Activated CD4-positive, alpha-beta T cell treated with anti-CD3 and anti-CD28 coated beads, Interleukin-2, amount 50 U/mL, for 1 hour (primary cell): Measurements from ENCODE around the gene KIAA0513.
"Not testable (repeated sequence)": the region's sequence is repeated elsewhere in the genome, so short reads cannot be mapped to it uniquely, and the experiment has no call there.

ENCODE experiments used
- DNase-seq: peaks from one replicate; pipeline ENCODE4 v3.0.0-alpha.2; 2020

KIAA0513 gene

GRCh38 chr16:85093705-85094104 is 66.1 kb downstream of the KIAA0513 start:
- DNase-seq: no peak

- no peak for DNase-seq
Measured at GRCh38 chr16:85094176-85094805, 66.7 kb downstream of the KIAA0513 start.

DNA sequence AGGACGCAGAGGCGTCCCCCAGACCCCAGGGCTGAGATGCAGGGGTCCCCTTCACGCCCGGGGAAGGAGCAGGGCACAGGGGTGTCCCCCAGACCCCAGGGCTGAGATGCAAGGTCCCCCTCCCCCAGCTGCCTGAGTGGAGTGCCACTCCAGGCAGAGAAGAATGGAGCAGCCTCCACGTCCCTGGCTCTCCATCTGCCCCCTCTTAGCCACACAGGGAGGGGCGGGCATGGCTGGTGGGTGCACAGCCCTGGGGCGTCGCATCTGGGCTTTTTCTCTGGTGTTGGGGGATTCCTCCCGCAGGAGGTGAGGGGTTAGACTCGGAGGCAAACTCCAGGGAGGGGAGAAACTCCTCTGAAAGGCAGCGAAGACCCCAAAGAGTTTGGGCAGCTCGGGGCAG is 67.2 kb downstream of the KIAA0513 start:
- DNase-seq: no peak

- DNase-seq: no peak
Measured at GRCh38 chr16:85096921-85097320, 69.3 kb downstream of the KIAA0513 start.

GRCh38 chr16:85098565-85098964 is 71.0 kb downstream of the KIAA0513 start:
- no peak for DNase-seq

GRCh38 chr16:85100265-85100664 is 72.7 kb downstream of the KIAA0513 start:
- DNase-seq: no peak

DNA sequence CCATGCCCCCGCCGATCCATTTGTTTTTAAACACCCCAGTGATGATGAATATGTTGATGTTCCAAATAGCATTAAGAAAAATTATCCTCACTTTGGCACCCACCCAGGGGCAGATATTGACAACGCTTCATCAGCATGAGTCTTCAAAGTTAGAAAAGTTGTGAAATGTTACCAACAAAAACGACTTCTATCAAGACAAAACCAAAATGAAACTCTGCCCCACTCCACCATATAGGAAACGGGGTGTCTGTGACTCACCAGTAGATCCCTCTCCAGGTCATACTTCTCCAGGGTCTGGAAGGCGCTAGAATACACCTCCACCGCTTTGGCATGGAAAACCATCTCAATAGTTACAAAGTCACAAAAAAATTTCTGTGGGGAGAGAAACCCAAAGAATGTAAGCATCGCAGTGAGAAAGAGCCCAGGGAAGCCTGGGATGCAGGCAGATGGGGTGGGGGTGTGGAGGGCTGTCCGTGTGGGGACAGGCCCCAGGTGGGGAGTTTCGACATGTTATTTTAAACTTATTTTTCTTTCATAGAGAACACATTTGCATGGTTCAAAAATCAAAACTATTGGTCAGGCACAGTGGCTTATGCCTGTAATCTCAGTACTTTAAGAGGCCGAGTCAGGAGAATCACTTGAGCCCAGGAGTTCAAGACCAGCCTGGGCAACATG is 74.5 kb downstream of the KIAA0513 start:
- DNase-seq: no peak

- no peak for DNase-seq
Measured at GRCh38 chr16:85103114-85104079, 75.8 kb downstream of the KIAA0513 start.

DNA sequence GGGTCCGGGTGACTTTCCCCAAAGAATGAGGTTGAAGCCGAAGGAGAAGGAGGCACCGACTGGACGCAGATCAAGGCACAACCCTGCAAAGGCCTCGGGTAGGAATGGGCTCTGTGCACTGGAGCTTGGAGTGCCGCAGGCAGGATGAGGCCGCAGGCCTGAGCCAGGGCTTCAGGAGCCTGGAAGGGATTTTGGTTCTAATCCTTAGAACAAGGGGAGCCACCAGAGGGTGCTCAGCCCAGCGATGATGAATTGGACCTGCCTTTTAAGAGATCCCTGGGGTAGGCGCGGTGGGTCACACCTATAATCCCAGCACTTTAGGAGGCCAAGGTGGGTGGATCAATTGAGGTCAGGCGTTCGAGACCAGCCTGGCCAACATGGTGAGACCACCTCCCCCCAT is 76.6 kb downstream of the KIAA0513 start:
- no peak for DNase-seq

DNA sequence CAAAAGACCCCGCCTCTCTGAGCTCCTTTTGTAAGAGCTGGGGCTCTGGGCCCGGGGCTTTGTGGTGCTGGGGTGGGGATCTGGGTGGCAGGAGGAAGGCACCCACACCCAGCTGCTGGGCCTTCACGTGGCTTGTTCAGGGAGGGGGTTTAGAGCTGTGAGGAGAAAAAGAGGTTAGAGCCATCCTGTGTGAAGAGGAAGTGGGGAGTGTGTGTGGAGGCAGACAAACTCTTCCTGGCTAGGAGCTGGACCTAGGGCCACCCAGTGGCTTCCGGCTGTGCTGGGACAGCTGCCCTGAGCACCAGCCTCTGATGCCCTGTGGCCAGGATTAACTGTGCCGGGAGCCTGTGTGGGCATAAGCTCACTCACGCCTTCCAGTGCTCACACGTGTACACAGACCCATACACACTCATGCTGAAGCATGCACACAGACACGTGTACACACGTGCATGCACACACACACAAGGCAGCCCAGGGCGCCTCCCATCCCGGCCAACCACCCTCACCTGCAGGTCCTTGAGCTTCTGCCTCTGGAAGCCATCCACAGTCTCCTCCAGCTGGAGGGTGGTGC is 77.3 kb downstream of the KIAA0513 start:
- no peak for DNase-seq

GRCh38 chr16:85105475-85105874 is 77.9 kb downstream of the KIAA0513 start:
- DNase-seq: no peak

DNA sequence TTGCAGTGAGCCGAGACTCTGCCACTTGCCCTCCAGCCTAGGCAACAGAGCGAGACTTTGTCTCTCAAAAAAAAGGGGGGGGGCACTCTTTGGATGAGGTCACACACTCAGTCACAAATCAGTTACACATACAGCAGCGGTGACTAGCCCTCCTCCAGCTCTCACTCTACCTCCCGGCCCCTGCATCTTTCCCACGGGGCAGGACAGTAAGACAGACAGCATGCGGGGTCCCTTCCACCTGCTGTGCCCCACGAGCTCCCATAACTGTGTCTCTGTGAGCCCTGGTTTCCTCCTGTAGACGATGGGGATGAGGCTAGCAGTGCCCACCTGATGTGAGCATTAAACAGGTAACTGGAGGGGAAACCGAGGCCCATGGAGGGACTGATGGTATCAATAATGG is 79.5 kb downstream of the KIAA0513 start:
- DNase-seq: no peak

- DNase-seq: no peak
Measured at GRCh38 chr16:85107532-85107931, 79.9 kb downstream of the KIAA0513 start.

DNA sequence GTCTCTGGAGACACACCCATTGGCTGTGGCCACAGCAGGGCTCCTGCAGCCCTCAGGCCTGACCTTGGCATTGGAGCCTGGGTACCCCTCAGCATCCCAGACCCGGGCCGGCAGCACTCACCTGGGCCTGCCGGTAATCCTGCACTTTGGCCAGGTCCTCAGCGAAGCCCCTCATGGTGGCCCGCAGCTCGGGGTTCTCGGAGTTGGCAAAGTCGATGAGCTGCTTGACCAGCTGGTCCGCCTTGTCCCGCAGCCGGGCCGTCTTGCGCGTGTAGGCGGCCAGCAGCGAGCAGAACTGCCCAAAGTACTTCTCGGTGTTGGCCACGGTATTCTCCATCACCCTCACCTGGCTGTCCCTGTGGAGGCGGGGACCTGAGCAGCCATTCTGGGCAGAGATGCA is 82.5 kb downstream of the KIAA0513 start:
- no peak for DNase-seq

DNA sequence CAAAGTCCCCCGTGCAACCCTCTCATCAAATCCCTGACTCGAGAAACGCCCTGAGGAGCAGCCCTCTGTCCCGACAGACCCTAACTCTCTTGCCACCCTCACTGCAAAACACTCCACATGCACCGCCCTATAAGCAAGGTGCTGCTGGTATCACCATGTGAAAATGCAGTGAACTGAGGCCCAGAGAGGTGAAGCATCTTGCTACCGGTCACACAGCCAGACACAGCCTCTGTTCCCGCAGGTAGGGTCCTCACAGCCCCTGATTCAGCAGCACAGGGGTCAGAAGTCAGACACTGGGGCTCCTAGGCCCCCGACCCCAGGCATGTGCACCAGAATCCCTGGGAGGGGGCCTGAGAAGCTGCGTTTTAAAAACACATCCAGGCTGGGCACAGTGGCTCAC is 83.6 kb downstream of the KIAA0513 start:
- no peak for DNase-seq

DNA sequence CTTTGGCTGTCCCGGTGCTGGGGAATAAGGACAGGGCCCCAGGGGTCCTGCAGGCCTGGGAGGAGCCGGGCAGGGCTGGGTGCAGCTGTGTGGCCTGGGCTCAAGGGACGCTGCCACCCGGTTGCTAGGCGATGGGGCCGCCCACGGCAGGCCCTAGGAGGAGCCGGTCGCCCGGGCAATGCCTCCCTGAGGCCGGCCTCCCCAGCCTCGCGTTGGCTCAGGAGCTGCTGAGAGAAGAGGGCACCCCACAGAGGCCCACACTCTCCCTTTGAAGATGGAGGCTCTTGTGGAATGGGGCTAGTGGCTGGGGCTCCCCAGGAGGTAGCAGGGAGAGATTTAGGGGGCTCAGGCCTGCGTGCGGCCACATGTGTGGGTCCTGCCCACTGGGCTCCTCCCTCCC is 84.8 kb downstream of the KIAA0513 start, which contains the start of gene CIBAR2:
TSS of gene CIBAR2 (minus strand) at position 109 of the 400 bp plus-strand sequence. CDS start 120 bp downstream, outside the sequence.
- no peak for DNase-seq

- DNase-seq: no peak
Measured at GRCh38 chr16:85113168-85113733, 85.7 kb downstream of the KIAA0513 start.

DNA sequence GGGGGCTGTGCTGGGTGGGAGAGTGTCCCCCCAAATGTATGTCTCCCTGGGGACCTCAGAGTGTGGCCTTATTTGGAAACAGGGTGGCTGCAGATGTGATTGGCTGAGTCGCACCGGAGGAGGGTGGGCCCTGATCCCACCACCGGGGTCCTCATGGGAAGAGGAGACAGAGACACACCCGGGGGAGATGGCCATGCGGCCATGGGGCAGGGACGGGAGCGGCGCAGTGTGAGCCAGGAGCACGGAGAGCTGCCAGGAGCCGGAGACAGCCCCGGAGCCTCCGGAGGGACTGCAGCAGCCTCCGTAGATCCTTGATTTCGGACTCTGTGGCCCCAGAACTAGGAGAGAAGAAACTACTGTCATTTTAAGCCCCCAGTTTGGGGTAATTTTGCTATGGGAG is 86.3 kb downstream of the KIAA0513 start:
- DNase-seq: no peak

GRCh38 chr16:85114909-85115567 is 87.4 kb downstream of the KIAA0513 start:
- DNase-seq: peak; percentile 77

- DNase-seq: no peak
Measured at GRCh38 chr16:85117418-85117817, 89.8 kb downstream of the KIAA0513 start.

DNA sequence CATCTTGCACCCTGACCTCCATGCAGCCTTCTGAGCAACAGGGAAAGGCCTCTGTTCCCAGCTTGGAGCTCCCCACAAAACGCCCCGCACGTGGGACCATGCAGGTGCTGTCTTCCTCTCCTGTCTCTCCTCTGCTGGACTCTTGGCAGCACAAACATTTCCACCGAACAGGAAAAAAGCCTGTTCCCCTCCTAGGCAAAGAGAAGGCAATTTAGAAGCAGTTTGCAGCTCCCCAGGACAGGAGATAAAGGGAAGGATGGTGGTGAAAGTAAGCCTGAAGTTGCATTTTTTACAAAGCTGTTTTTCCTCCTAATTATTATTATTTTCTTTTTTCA is 92.4 kb downstream of the KIAA0513 start:
- no peak for DNase-seq

DNA sequence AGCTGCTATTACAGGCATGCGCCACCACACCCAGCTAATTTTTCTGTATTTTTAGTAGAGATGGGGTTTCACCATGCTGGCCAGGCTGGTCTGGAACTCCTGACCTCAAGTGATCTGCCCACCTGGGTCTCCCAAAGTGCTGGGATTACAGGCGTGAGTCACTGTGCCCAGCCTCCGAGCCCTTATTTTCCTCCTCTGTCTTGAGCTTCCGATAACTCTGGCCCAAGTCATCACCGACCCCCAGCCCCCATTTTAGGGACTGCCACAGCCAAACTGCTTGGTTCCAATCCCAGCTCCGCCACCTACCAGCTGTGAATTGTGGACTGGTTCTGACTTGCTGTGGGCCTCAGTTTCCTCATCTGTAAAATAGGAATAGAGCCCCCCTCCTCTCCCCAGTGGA is 95.8 kb downstream of the KIAA0513 start:
- DNase-seq: not testable (repeated sequence)
